Gastroesophageal sphincter (tissue), 3 donors: ENCODE measurements around the gene RBBP6.

Source experiments
- CTCF ChIP-seq, 4 experiments: fragments of 200-600 bp in 2 of 4; fragments of 450-650 bp in 2 of 4; sonication (generic) in 1 of 4; IDR thresholded peaks; one replicate each; pipeline ENCODE4 v1.5.1; 2017 to 2019; ENCODE audit warnings: antibody characterized with exemption in 4 of 4, mild to moderate bottlenecking in 2 of 4, moderate library complexity in 2 of 4
- POLR2A ChIP-seq, 2 donors: fragments of 450-650 bp; IDR thresholded peaks; one replicate each; pipeline ENCODE4 v1.6.1; 2017; ENCODE audit warnings: antibody characterized with exemption in 2 of 2, mild to moderate bottlenecking in 2 of 2, moderate library complexity in 1 of 2

- no peak for TF ChIP-seq POLR2A (IDR thresholded peaks at IDR 0.05)
- TF ChIP-seq CTCF (IDR thresholded peaks at IDR 0.05), result no peak
Observed at GRCh38 chr16:24553983-24554382, 14.6 kb downstream of the RBBP6 start.
